OCI-LY1 (cell line): ENCODE results near the gene SAMD1.
A peak's percentile ranks its signal among the peaks of the same experiment; 100 is the strongest.

Experiments used
- H2AFZ ChIP-seq: fragments of 200-600 bp; sonication (generic), shearing (Covaris generic); 2 replicates; pipeline ENCODE4 v1.6.0; 2014; ENCODE audit warnings: antibody characterized with exemption, mild to moderate bottlenecking, low read length
- H3F3A ChIP-seq: fragments of 200-600 bp; sonication (generic), shearing (Covaris generic); 2 replicates; pipeline ENCODE4 v1.6.0; 2014; ENCODE audit warnings: mild to moderate bottlenecking, antibody characterized with exemption, low read length, moderate library complexity; ENCODE audit not compliant: insufficient read depth
- H3K27ac ChIP-seq: fragments of 200-600 bp; sonication (generic); 2 replicates; pipeline ENCODE4 v1.5.1; 2014; ENCODE audit warnings: low read length, mixed run types, mild to moderate bottlenecking, low read depth; ENCODE audit not compliant: poor library complexity, severe bottlenecking
- H3K27me3 ChIP-seq: fragments of 200-600 bp; sonication (generic); 2 replicates; pipeline ENCODE4 v1.6.0; 2014; ENCODE audit warnings: antibody characterized with exemption, mild to moderate bottlenecking, low read length, moderate library complexity; ENCODE audit not compliant: insufficient read depth
- H3K36me3 ChIP-seq: fragments of 200-600 bp; sonication (generic); 2 replicates; pipeline ENCODE4 v1.6.1; 2014; ENCODE audit warnings: mild to moderate bottlenecking, antibody characterized with exemption, low read length, moderate library complexity, mixed read lengths; ENCODE audit not compliant: insufficient read depth
- H3K4me1 ChIP-seq: fragments of 200-600 bp; sonication (generic); 2 replicates; pipeline ENCODE4 v1.5.1; 2014; ENCODE audit warnings: mild to moderate bottlenecking, low read length, moderate library complexity; ENCODE audit not compliant: insufficient read depth, severe bottlenecking
- H3K4me2 ChIP-seq: fragments of 200-600 bp; sonication (generic), shearing (Covaris generic); 2 replicates; pipeline ENCODE4 v1.6.1; 2014; ENCODE audit warnings: low read length
- H3K4me3 ChIP-seq: fragments of 200-600 bp; sonication (generic); 2 replicates; pipeline ENCODE4 v1.5.1; 2014; ENCODE audit warnings: low read length, low read depth, mild to moderate bottlenecking, mixed read lengths; ENCODE audit not compliant: poor library complexity, severe bottlenecking
- H3K79me2 ChIP-seq: fragments of 200-600 bp; shearing (Covaris generic); 2 replicates; pipeline ENCODE4 v1.6.1; 2016; ENCODE audit warnings: mixed run types, low read length, mixed read lengths; ENCODE audit not compliant: insufficient read depth
- H3K9ac ChIP-seq: fragments of 200-600 bp; sonication (generic), shearing (Covaris generic); 2 replicates; pipeline ENCODE4 v1.6.1; 2014; ENCODE audit warnings: mild to moderate bottlenecking, low read length, mixed read lengths
- H3K9me2 ChIP-seq: fragments of 200-600 bp; sonication (generic), shearing (Covaris generic); 2 replicates; pipeline ENCODE4 v1.6.1; 2014; ENCODE audit warnings: low read depth, mild to moderate bottlenecking, low read length, mixed read lengths
- H3K9me3 ChIP-seq: fragments of 200-600 bp; shearing (Covaris generic); 2 replicates; pipeline ENCODE4 v1.6.1; 2014; ENCODE audit warnings: low read length, mixed read lengths
- H4K20me1 ChIP-seq: fragments of 200-600 bp; sonication (generic), shearing (Covaris generic); 2 replicates; pipeline ENCODE4 v1.6.0; 2016; ENCODE audit warnings: mild to moderate bottlenecking, low read length; ENCODE audit not compliant: insufficient read depth
- EZH2 ChIP-seq: fragments of 200-600 bp; sonication (generic), shearing (Covaris generic); IDR thresholded peaks from 2 replicates; pipeline ENCODE4 v1.8.0; 2017; ENCODE audit warnings: borderline replicate concordance, mixed run types, mild to moderate bottlenecking, antibody characterized with exemption, low read length, moderate library complexity, mixed read lengths
- TF ChIP-seq, protein P1 (sequence below): fragments of 200-600 bp; sonication (generic), shearing (Covaris generic); IDR thresholded peaks from 2 replicates; pipeline ENCODE4 v1.5.1; 2017; ENCODE audit warnings: mild to moderate bottlenecking, antibody characterized with exemption, low read length, moderate library complexity, mixed read lengths

The SAMD1 gene

DNA sequence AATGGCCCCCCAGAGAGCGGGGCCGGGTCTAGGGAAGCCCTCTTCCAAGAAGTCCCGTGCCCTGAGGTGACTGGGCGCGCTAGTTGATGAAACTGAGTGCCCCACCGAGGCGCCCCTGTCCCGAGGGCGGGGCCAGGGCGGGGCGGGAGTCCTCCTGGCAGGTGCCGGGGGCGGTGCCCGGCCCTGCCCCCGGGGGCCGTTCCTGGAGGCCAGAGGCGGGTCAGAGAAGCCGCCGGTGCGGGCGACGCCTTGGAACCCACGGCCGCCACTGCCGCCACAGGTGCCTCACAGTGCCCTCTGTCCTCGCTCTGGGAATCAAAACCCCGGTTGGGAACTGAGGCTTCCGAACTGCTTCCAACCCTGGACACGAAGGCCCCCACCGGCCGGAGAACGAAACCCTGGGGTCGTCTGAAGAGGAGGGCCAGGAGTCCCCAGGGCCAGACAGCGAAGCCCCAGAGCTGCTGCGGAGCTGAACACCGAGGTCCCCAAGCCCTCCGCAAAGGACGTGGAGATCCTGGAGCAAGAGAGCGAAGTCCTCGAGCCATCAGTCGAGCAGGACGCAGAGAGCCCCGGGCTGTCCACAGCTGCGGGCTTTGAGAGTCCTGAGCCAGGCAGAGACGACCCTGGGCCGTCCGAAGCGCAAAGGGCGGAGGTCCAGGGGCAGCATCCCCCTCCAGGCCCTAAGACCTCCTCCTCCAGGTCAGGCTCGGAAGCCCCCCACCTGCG, 17.9 kb downstream of the SAMD1 start, which contains the start of gene MISP3:
Gene MISP3 (plus strand): TSS at position 252 of the 726 bp plus-strand sequence. CDS start 524 bp downstream, outside the sequence.
- Histone ChIP-seq H2AFZ (no peak within 1 kb of the TSS), H3K4me3 (peak within 1 kb of the TSS; percentile 63), H3K27me3 (no peaks in the 10 kb centered on the region), H3K36me3 (no peaks in the 10 kb centered on the region), H3K27ac (no peak within 1 kb of the TSS), H3K9me3 (no peaks in the 10 kb centered on the region), H3K4me2 (peak within 1 kb of the TSS; percentile 95), H3K4me1 (peaks cover 30% of the 10 kb centered on the region), H3F3A (no peaks in the 10 kb centered on the region), H3K79me2 (no peaks in the 10 kb centered on the region), H3K9me2 (no peaks in the 10 kb centered on the region), H4K20me1 (no peaks in the 10 kb centered on the region), H3K9ac (peak within 1 kb of the TSS; percentile 53; the same call in 1 of the 2 replicates)
- TF ChIP-seq, protein P1, sequence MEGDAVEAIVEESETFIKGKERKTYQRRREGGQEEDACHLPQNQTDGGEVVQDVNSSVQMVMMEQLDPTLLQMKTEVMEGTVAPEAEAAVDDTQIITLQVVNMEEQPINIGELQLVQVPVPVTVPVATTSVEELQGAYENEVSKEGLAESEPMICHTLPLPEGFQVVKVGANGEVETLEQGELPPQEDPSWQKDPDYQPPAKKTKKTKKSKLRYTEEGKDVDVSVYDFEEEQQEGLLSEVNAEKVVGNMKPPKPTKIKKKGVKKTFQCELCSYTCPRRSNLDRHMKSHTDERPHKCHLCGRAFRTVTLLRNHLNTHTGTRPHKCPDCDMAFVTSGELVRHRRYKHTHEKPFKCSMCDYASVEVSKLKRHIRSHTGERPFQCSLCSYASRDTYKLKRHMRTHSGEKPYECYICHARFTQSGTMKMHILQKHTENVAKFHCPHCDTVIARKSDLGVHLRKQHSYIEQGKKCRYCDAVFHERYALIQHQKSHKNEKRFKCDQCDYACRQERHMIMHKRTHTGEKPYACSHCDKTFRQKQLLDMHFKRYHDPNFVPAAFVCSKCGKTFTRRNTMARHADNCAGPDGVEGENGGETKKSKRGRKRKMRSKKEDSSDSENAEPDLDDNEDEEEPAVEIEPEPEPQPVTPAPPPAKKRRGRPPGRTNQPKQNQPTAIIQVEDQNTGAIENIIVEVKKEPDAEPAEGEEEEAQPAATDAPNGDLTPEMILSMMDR = no peak
- TF ChIP-seq EZH2 = no peak

GRCh38 chr19:14070268-14071050, 20.1 kb downstream of the SAMD1 start:
- Histone ChIP-seq H2AFZ (no peak overlapping the region), H3K27me3 (no peaks in the 10 kb centered on the region), H3K4me1 (peaks cover 30% of the 10 kb centered on the region), H3K9me2 (no peaks in the 10 kb centered on the region), H3K36me3 (no peaks in the 10 kb centered on the region), H3K9ac (no peak overlapping the region), H3F3A (no peaks in the 10 kb centered on the region), H3K9me3 (no peaks in the 10 kb centered on the region), H4K20me1 (no peaks in the 10 kb centered on the region), H3K27ac (no peak overlapping the region), H3K79me2 (no peaks in the 10 kb centered on the region), H3K4me2 (no peak overlapping the region), H3K4me3 (no peak overlapping the region)
- TF ChIP-seq, protein P1 = no peak
- no peak for TF ChIP-seq EZH2

- Histone ChIP-seq H3K9me3 (no peaks in the 10 kb centered on the region), H3F3A (no peaks in the 10 kb centered on the region), H3K36me3 (no peaks in the 10 kb centered on the region)
Measured at GRCh38 chr19:14066134-14066533, 24.4 kb downstream of the SAMD1 start.

More at GRCh38 chr19:14066134-14066533, 24.4 kb downstream of the SAMD1 start:
- Histone ChIP-seq H3K27me3 (no peaks in the 10 kb centered on the region), H3K4me2 (no peak overlapping the region), H3K4me3 (no peak overlapping the region), H2AFZ (no peak overlapping the region), H3K27ac (no peak overlapping the region), H3K9ac (no peak overlapping the region), H4K20me1 (no peaks in the 10 kb centered on the region), H3K9me2 (no peaks in the 10 kb centered on the region), H3K4me1 (no peaks in the 10 kb centered on the region), H3K79me2 (no peaks in the 10 kb centered on the region)
- TF ChIP-seq EZH2 = no peak
- TF ChIP-seq, protein P1 = no peak
